Immature natural killer cell (primary cell): Measurements from ENCODE around the gene STXBP3. TPM values are rescaled to one million over a fixed set of nuclear protein-coding genes. Genes with fewer than 3 reads are reported as not detected.

Experiments
- DNase-seq, 3 donors: peaks; one replicate each; pipeline ENCODE4 v3.0.0; 2022; ENCODE audit warnings: mixed read lengths in 1 of 3
- H3K27ac Mint-ChIP-seq, 6 donors: one replicate each; pipeline ENCODE4 v1.8.0; 2020; ENCODE audit warnings: mixed read lengths in 6 of 6, mild to moderate bottlenecking in 5 of 6, inconsistent platforms in 4 of 6, moderate library complexity in 3 of 6
- H3K27me3 Mint-ChIP-seq, 3 donors: one replicate each; pipeline ENCODE4 v1.8.0; 2020 to 2021; ENCODE audit warnings: low read depth in 3 of 3, mild to moderate bottlenecking in 3 of 3, mixed read lengths in 3 of 3, moderate library complexity in 3 of 3, inconsistent platforms in 1 of 3
- H3K36me3 Mint-ChIP-seq, 3 donors: one replicate each; pipeline ENCODE4 v1.8.0; 2020; ENCODE audit warnings: mixed read lengths in 3 of 3, inconsistent platforms in 2 of 3, mild to moderate bottlenecking in 2 of 3
- H3K4me1 Mint-ChIP-seq, 2 donors: one replicate each; pipeline ENCODE4 v1.8.0; 2020; ENCODE audit warnings: inconsistent platforms in 2 of 2, mild to moderate bottlenecking in 2 of 2, mixed read lengths in 2 of 2, moderate library complexity in 1 of 2
- H3K4me3 Mint-ChIP-seq, 5 donors: one replicate each; pipeline ENCODE4 v1.8.0; 2020; ENCODE audit warnings: mild to moderate bottlenecking in 5 of 5, mixed read lengths in 5 of 5, inconsistent platforms in 3 of 5, moderate library complexity in 3 of 5
- H3K9me3 Mint-ChIP-seq, 6 donors: one replicate each; pipeline ENCODE4 v1.8.0; 2020; ENCODE audit warnings: mild to moderate bottlenecking in 6 of 6, mixed read lengths in 6 of 6, inconsistent platforms in 4 of 6, moderate library complexity in 3 of 6
- polyA plus RNA-seq, 3 donors: library from polyadenylated mRNA; unstranded; fragments of 300-500 nt; fragmentation: Illumina TruSeq; gene quantifications; one replicate each; pipeline ENCODE4 v1.2.3, GENCODE V29; 2021

STXBP3 gene
- polyA plus RNA-seq, 3 donors from 2014 or later, result 38.4 to 44.7 (median 42.6) TPM

DNA sequence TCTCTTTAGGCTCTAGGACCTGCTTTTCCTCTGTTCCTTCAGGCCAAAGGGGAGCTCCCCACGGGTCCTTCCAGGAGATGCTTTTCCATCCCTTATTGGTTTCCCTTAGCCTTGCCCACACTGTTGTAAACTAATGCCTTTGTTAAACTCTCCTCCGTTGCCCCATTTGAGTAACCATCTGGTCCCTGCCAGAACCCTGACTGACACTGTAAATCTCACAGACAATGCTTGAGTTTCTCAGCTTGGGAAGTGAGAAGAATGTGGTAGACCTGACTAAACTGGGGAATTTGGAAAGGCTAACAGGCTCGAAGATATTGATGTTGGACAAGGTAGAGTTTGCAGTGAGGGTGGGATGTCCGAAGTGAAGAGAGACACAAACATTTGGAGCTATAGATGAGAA is 99.0 kb downstream of the STXBP3 start:
- Mint-ChIP-seq H3K4me3 (no peak overlapping the region), H3K27ac (no peak overlapping the region), H3K4me1 (no peaks in the 10 kb centered on the region)

DNA sequence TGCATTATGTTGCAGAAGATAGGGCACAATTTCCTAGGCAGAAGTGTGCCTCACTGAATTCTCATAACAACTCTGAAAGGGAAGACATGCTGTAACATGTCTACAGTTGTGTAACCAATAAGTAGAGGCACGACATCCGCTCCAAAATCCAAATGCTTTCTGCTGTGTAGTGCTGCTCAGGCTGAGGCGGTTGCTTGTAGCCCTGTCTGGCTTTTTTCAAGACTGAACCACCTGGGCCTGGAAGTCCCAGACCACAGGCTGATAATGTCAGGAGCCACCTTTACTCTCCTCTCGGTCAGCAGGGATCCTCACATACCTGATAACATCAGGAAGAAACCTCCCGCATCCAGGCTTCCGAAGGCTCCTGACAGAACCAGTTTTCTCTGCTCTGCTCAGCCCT is 99.5 kb downstream of the STXBP3 start:
- Mint-ChIP-seq H3K4me1 (no peaks in the 10 kb centered on the region), H3K4me3 (no peak overlapping the region), H3K27ac (no peak overlapping the region), H3K9me3 (no peaks in the 10 kb centered on the region), H3K27me3 (peaks cover 0 to 2% (median 1%) of the 10 kb centered on the region in 3 donors), H3K36me3 (no peaks in the 10 kb centered on the region)
- DNase-seq, result no peak

More for the DNA sequence above, 99.0 kb downstream of the STXBP3 start:
- peaks cover 0 to 3% (median 2%) of the 10 kb centered on the region in 3 donors for H3K27me3 Mint-ChIP-seq
- DNase-seq, result no peak
- H3K36me3 Mint-ChIP-seq, result no peaks in the 10 kb centered on the region
- H3K9me3 Mint-ChIP-seq, result no peaks in the 10 kb centered on the region

DNA sequence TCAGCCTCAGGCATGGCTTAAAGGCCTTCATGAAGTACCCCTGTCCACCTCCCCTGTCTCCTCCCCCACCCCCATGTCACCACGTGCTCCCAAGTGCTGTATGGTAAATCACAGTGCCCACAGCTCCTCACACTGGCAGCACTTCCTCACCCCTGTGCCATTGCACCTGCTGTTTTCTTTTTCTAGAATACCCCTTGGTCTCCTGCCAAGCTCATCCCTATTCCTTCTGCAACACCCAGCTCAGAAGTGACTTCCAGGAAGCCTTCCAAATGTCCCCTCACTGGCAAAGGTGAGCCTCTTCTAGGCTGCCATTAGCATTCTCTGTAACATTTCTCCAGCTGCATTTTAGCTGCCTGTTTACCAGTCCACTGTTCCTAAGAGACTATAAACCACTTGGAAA is 101.0 kb downstream of the STXBP3 start:
- Mint-ChIP-seq H3K27ac (no peak overlapping the region), H3K27me3 (peaks cover 0 to 2% (median 1%) of the 10 kb centered on the region in 3 donors), H3K4me3 (no peak overlapping the region), H3K36me3 (no peaks in the 10 kb centered on the region), H3K4me1 (peaks cover 4% of the 10 kb centered on the region in 2 donors), H3K9me3 (no peaks in the 10 kb centered on the region)
- no peak for DNase-seq

DNA sequence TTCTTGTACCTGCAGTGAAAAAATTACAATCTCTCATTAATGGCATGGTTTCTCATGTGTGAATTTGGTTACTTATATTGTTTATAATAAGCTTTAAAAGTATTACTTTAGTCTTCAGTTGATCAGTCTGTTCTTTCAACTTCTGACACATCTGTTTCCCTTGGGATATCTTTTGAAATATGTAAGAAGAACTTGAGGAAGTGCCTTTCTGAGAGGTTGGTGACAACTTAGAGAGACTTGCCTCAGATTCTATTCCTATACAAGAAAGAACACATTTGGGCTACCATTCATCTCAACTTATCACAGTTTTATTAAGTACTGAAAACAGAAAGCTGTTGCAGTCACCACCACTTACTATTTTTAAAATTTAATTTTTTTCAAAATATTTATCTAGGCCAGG is 102.3 kb downstream of the STXBP3 start:
- Mint-ChIP-seq H3K36me3 (no peaks in the 10 kb centered on the region), H3K4me3 (no peak overlapping the region), H3K9me3 (no peaks in the 10 kb centered on the region), H3K27me3 (peaks cover 0 to 2% (median 1%) of the 10 kb centered on the region in 3 donors), H3K27ac (no peak overlapping the region), H3K4me1 (peaks cover 8 to 9% of the 10 kb centered on the region in 2 donors)
- DNase-seq, result no peak

DNA sequence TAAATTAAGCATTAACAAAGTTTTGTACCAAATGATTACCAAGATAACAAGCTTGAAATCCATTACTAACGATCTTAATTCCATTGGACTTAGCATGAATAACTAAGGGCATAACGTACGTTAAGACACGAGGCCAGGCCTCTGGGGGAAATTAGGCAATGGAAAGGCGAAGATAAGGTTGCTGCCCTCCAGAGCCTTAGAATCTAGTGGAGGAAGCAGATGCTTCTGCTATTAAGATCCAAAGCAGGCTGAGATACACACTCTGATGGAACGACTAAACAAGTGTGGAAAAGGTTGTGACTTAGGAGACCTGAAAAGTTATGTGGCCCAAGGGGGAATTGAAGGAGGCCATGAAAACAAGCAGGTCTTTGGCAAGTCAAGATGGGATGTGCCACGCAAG is 104.5 kb downstream of the STXBP3 start:
- Mint-ChIP-seq H3K4me1 (peaks cover 9 to 10% of the 10 kb centered on the region in 2 donors), H3K9me3 (no peaks in the 10 kb centered on the region), H3K27me3 (peaks cover 0 to 4% (median 1%) of the 10 kb centered on the region in 3 donors), H3K27ac (no peak overlapping the region), H3K36me3 (no peaks in the 10 kb centered on the region), H3K4me3 (no peak overlapping the region)
- no peak for DNase-seq

DNA sequence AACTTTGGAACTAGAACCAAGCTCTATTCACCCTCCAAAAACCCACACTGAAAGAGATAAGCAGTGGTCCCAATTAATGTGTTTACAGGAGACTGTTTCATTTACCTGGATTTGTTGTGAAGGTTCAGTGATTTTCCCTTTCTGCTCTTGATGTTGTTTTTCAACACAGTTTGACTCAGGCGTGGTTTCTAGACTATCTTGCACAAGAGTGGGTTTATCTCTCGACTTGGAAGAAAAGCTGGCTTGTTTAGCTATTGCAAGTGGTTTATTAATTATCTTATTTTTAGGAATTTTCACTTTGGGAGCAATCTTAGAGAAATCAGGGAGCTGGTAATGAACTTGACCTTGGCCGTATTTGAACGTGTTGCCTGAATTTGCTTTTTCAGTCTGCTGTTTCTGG is 105.1 kb downstream of the STXBP3 start:
- Mint-ChIP-seq H3K27ac (no peak overlapping the region), H3K4me3 (no peak overlapping the region), H3K27me3 (peaks cover 0 to 4% (median 1%) of the 10 kb centered on the region in 3 donors), H3K9me3 (no peaks in the 10 kb centered on the region), H3K4me1 (peaks cover 9 to 10% of the 10 kb centered on the region in 2 donors), H3K36me3 (no peaks in the 10 kb centered on the region)
- no peak for DNase-seq

DNA sequence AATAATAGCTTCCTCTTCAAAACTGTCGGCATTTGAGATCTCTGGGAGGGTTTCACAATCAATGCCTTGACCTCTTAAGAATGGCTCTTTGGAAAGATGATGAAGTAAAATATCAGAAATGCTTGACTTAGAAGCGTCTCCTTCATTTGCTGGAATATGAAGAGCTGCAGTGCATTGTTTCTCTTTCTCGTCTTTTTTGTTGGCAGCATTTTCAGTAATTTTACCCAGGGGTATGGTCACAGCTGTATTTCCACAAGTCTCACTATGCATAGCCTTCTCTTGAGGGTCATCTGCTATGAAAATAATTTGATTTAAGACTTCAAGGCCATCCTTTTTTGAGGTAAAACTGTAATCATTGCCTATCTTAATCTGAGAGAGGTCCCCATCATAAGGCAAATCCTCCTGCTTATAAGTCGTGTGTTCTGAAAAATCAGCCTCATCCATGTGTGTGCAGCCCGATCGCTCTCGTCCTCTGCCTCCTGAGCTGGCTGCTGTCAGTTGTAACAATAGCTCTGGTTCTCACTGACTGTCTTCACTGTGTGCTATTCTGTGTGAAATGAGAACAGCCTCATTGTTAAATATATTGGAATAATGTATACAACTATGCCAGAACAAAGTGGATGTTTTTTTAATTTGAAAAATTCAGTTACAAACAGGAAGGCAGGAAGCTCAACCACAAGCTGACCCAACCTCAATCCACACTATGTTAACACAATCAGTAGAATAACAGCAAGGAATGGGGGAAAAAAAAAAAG is 105.9 kb downstream of the STXBP3 start:
- Mint-ChIP-seq H3K4me1 (peaks cover 9 to 10% of the 10 kb centered on the region in 2 donors), H3K36me3 (no peaks in the 10 kb centered on the region), H3K27me3 (peaks cover 0 to 6% (median 1%) of the 10 kb centered on the region in 3 donors), H3K27ac (peak overlapping the region in 1 of 6 donors; percentile 27), H3K4me3 (peak overlapping the region in 4 of 5 donors; percentile 7 to 29 (median 20)), H3K9me3 (no peaks in the 10 kb centered on the region)
- DNase-seq, result no peak

DNA sequence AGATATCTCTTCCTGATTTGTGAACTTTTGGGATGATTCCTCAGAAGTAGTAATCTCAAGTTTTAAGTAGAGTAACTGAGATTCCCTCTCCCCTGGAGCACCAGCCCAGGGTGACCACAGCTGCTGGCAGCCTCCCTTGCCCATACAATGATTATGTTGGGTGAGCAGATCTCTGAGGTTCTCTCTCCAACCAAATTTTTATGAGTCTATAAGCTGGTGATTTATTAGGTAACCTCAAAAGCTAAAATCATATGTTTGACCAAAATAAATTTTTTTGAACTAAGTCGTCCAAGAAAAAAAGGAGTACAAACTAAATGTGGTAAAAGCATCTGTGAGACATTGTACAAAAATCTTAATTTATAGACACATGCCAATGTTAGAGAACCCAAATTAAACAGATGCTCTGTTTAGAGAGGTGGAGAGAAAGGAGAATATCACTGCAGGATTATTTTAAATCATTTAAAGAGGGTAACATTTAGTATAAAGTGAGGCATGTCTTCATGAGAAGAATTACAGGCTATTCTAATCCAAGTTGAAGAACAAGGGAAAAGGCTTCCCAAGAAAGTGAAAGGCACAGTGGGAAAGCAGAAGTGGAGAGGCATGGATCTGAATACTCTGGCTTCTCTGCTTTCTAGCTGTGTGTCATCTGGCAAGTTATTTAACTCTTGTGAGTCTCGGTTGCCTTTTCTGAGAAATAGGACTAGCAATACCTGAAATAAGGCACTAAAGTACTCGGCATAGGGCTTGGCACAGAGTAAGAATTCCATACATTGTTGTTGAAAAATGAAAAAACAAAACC is 107.9 kb downstream of the STXBP3 start:
- Mint-ChIP-seq H3K4me3 (no peak overlapping the region), H3K36me3 (no peaks in the 10 kb centered on the region), H3K27ac (no peak overlapping the region), H3K4me1 (peaks cover 9 to 10% of the 10 kb centered on the region in 2 donors), H3K27me3 (peaks cover 0 to 5% (median 1%) of the 10 kb centered on the region in 3 donors), H3K9me3 (no peaks in the 10 kb centered on the region)
- DNase-seq, result no peak

DNA sequence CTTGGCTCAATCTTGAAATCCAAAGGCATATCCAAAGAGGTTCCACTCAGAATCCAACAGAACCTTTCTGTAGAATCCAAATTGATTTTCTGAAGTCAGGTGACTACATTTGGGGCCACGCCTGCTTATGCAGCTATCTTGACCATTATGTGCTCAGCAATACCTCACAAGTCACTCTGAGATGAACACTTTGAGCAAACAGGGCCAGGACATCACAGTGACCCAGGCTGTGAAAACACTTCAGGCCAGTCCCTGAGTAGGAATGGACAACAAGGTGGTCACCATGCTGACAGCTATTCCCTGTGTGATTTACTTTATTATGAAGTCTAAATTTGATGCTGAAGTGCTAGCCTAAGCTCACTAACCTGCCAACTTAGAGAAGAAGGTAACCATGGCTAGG is 110.5 kb downstream of the STXBP3 start, which contains the start of gene AKNAD1:
TSS of gene AKNAD1 (minus strand) at position 101 of the 400 bp plus-strand sequence. CDS start 4,430 bp downstream, outside the sequence.
- H3K4me3 Mint-ChIP-seq, result no peak within 1 kb of the TSS
- H3K9me3 Mint-ChIP-seq, result no peaks in the 10 kb centered on the region
- peaks cover 0 to 14% (median 4%) of the 10 kb centered on the region in 3 donors for H3K27me3 Mint-ChIP-seq
- no peak for DNase-seq
- H3K4me1 Mint-ChIP-seq, result peaks cover 9 to 10% of the 10 kb centered on the region in 2 donors
- no peaks in the 10 kb centered on the region for H3K36me3 Mint-ChIP-seq
- no peak within 1 kb of the TSS for H3K27ac Mint-ChIP-seq

DNA sequence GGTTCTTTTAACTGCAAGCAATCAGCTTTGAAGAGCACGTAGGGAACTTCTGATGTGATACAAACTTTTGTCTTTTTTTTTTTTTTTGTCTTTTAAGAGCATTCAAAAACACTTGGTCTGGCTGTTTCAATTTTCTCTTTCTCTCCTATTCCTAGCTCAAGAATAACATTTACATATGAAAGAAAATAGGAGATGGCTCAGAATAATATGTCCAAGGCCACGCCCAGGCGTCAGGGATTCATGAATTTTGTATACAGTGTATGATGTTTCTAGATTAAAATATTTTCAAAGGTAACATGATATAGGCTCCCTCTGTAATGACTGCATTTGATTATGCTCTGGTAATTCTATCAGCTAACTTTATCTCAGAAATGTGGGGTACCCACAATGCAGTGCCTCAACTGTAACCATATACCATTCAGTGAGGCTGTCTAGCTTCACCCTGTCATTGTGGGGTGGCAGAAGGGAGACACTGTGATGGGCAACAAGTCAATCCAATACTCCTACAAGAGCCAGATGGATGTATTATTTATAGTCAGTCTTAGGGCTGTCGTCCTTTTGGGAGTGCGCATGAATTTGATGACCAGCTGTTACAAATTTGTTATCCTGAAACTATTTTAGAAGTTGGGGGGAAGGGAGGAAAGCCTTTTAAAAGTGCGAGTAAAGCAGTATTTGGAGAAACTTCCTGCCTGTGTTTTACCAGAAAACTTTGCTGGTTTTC is 111.9 kb downstream of the STXBP3 start:
- no peaks in the 10 kb centered on the region for H3K9me3 Mint-ChIP-seq
- H3K27ac Mint-ChIP-seq, result peak overlapping the region in 1 of 6 donors; percentile 17
- no peak overlapping the region for H3K4me3 Mint-ChIP-seq
- H3K4me1 Mint-ChIP-seq, result peaks cover 0 to 2% of the 10 kb centered on the region in 2 donors
- no peak for DNase-seq
- H3K36me3 Mint-ChIP-seq, result no peaks in the 10 kb centered on the region
- H3K27me3 Mint-ChIP-seq, result peaks cover 0 to 14% (median 4%) of the 10 kb centered on the region in 3 donors

Other genes with a start within 250 kb of the STXBP3 start
- 1 to 10 TPM; 1.3 to 1.6 (median 1.4) TPM for gene EEIG2, start 186.6 kb upstream of the STXBP3 start, polyA plus RNA-seq
- gene HENMT1, start 85.6 kb upstream of the STXBP3 start, polyA plus RNA-seq, result 100 to 1,000 TPM in 2 of 3 donors, 10 to 100 TPM in 1; 80.4 to 142 (median 108) TPM
- 10 to 100 TPM; 11.1 to 36.1 (median 16.5) TPM for gene PRPF38B, start 54.4 kb upstream of the STXBP3 start, polyA plus RNA-seq
- gene FNDC7, start 33.8 kb upstream of the STXBP3 start, polyA plus RNA-seq, result not detected
- gene AKNAD1, start 110.4 kb downstream of the STXBP3 start, polyA plus RNA-seq, result not detected
- gene GPSM2, start 130.3 kb downstream of the STXBP3 start, polyA plus RNA-seq, result 1 to 10 TPM in 1 of 3 donors, under 1 TPM in 2; 0.53 to 1.0 (median 0.67) TPM
- 10 to 100 TPM in 2 of 3 donors, 1 to 10 TPM in 1; 9.8 to 13.4 (median 10.7) TPM for gene CLCC1, start 216.8 kb downstream of the STXBP3 start, polyA plus RNA-seq